Muscle of leg (tissue), 9 donors: Measurements from ENCODE around the gene SLC2A3. TPM values are rescaled to one million over a fixed set of nuclear protein-coding genes. Genes with fewer than 3 reads are reported as not detected.

Experiments used
- polyA plus RNA-seq, 8 donors: library from polyadenylated mRNA; unstranded; fragments of 120-200 nt; gene quantifications; one replicate each; pipeline versions ENCODE4 v1.2.1 to v1.2.3, GENCODE V29; 2013; ENCODE audit warnings: inconsistent platforms in 1 of 8, low replicate concordance in 1 of 8; ENCODE audit not compliant: insufficient read length in 8 of 8, insufficient read depth in 1 of 8
- total RNA-seq: library from RNA; stranded (reverse); fragments of 120-200 nt; gene quantifications from one replicate; pipeline ENCODE4 v1.2.4, GENCODE V29; 2013

Gene SLC2A3
- total and polyA plus RNA-seq, 9 donors: 7.5 to 47.3 (median 15.3) TPM

Other genes with a start within 250 kb of the SLC2A3 start
- not detected for gene GDF3, start 240.4 kb downstream of the SLC2A3 start, total RNA-seq
- under 1 TPM in 2 of 8 donors, not detected in 6; 0.15 to 0.21 TPM for gene GDF3, start 240.4 kb downstream of the SLC2A3 start, polyA plus RNA-seq
- gene DPPA3, start 224.8 kb downstream of the SLC2A3 start, total RNA-seq: not detected
- not detected for gene DPPA3, start 224.8 kb downstream of the SLC2A3 start, polyA plus RNA-seq
- not detected for gene CLEC4C, start 188.8 kb downstream of the SLC2A3 start, total RNA-seq
- gene CLEC4C, start 188.8 kb downstream of the SLC2A3 start, polyA plus RNA-seq: under 1 TPM in 1 of 8 donors, not detected in 7; 0.09 TPM
- not detected for gene NANOGNB, start 171.0 kb downstream of the SLC2A3 start, total RNA-seq
- gene NANOGNB, start 171.0 kb downstream of the SLC2A3 start, polyA plus RNA-seq: under 1 TPM in 1 of 8 donors, not detected in 7; 0.61 TPM
- 0.04 TPM for gene NANOG, start 146.8 kb downstream of the SLC2A3 start, total RNA-seq
- under 1 TPM in 6 of 8 donors, not detected in 2; 0.04 to 0.22 (median 0.10) TPM for gene NANOG, start 146.8 kb downstream of the SLC2A3 start, polyA plus RNA-seq
- 0.22 TPM for gene SLC2A14, start 63.3 kb downstream of the SLC2A3 start, total RNA-seq
- gene SLC2A14, start 63.3 kb downstream of the SLC2A3 start, polyA plus RNA-seq: 1 to 10 TPM in 1 of 8 donors, under 1 TPM in 4, not detected in 3; 0.08 to 1.5 (median 0.25) TPM
- gene FOXJ2, start 96.5 kb upstream of the SLC2A3 start, total RNA-seq: 10.9 TPM
- gene FOXJ2, start 96.5 kb upstream of the SLC2A3 start, polyA plus RNA-seq: 10 to 100 TPM; 16.1 to 23.5 (median 20.2) TPM
- 3.7 TPM for gene C3AR1, start 130.2 kb upstream of the SLC2A3 start, total RNA-seq
- 1 to 10 TPM; 4.0 to 6.5 (median 5.0) TPM for gene C3AR1, start 130.2 kb upstream of the SLC2A3 start, polyA plus RNA-seq
- 28.7 TPM for gene NECAP1, start 146.1 kb upstream of the SLC2A3 start, total RNA-seq
- 10 to 100 TPM; 20.3 to 27.0 (median 24.5) TPM for gene NECAP1, start 146.1 kb upstream of the SLC2A3 start, polyA plus RNA-seq
- 2.5 TPM for gene CLEC4A, start 187.4 kb upstream of the SLC2A3 start, total RNA-seq
- 1 to 10 TPM in 5 of 8 donors, under 1 TPM in 3; 0.16 to 3.6 (median 1.4) TPM for gene CLEC4A, start 187.4 kb upstream of the SLC2A3 start, polyA plus RNA-seq
- gene ZNF705A, start 220.8 kb upstream of the SLC2A3 start, total RNA-seq: not detected
- gene ZNF705A, start 220.8 kb upstream of the SLC2A3 start, polyA plus RNA-seq: under 1 TPM in 2 of 8 donors, not detected in 6; 0.24 to 0.59 TPM